Effector memory CD8-positive, alpha-beta T cell (primary cell): ENCODE measurements around the gene IFT52.

Experiments used
- ATAC-seq: fragments of 150-1000 bp; cut with Tn5 transposase; replicated peaks from 2 replicates; pipeline ENCODE4 v1.10.0; 2021; ENCODE audit warnings: mild to moderate bottlenecking, moderate library complexity
- DNase-seq, 3 experiments: peaks; one replicate each; pipeline ENCODE4 v3.0.0; 2021
- H3K27ac Mint-ChIP-seq, 2 donors: one replicate each; pipeline ENCODE4 v1.8.0; 2022; ENCODE audit warnings: mild to moderate bottlenecking in 2 of 2, mixed read lengths in 2 of 2, moderate library complexity in 2 of 2
- H3K27me3 Mint-ChIP-seq, 2 donors: one replicate each; pipeline ENCODE4 v1.8.0; 2022; ENCODE audit warnings: mixed read lengths in 2 of 2
- H3K36me3 Mint-ChIP-seq: one replicate; pipeline ENCODE4 v1.8.0; 2022; ENCODE audit warnings: mild to moderate bottlenecking, moderate library complexity, mixed read lengths; ENCODE audit not compliant: insufficient read depth
- H3K4me1 Mint-ChIP-seq, 2 donors: one replicate each; pipeline ENCODE4 v1.8.0; 2022; ENCODE audit warnings: low read depth in 2 of 2, mixed read lengths in 2 of 2
- H3K4me3 Mint-ChIP-seq, 2 donors: one replicate each; pipeline ENCODE4 v1.8.0; 2022; ENCODE audit warnings: mild to moderate bottlenecking in 2 of 2, mixed read lengths in 2 of 2, moderate library complexity in 2 of 2
- H3K9me3 Mint-ChIP-seq, 2 donors: one replicate each; pipeline ENCODE4 v1.8.0; 2022; ENCODE audit warnings: mixed read lengths in 2 of 2

Gene IFT52

GRCh38 chr20:43559147-43559987 lies 31.4 kb upstream of the IFT52 start:
- H3K4me3 Mint-ChIP-seq: no peak overlapping the region
- H3K27me3 Mint-ChIP-seq: peaks cover 0 to 6% of the 10 kb centered on the region in 2 donors
- H3K9me3 Mint-ChIP-seq: no peaks in the 10 kb centered on the region
- H3K27ac Mint-ChIP-seq: no peak overlapping the region
- DNase-seq (no peak), ATAC-seq (no peak)
- no peaks in the 10 kb centered on the region for H3K36me3 Mint-ChIP-seq
- H3K4me1 Mint-ChIP-seq: no peaks in the 10 kb centered on the region

- no peak for ATAC-seq
These were observed 29.8 kb upstream of the IFT52 start for GRCh38 chr20:43560974-43561373.

GRCh38 chr20:43563429-43563828 lies 27.3 kb upstream of the IFT52 start:
- H3K4me1 Mint-ChIP-seq: no peaks in the 10 kb centered on the region
- ATAC-seq (no peak), DNase-seq (no peak)
- H3K27ac Mint-ChIP-seq: peak overlapping the region in 1 of 2 donors; percentile 60
- H3K27me3 Mint-ChIP-seq: peaks cover 0 to 6% of the 10 kb centered on the region in 2 donors
- H3K4me3 Mint-ChIP-seq: no peak overlapping the region
- no peaks in the 10 kb centered on the region for H3K36me3 Mint-ChIP-seq
- H3K9me3 Mint-ChIP-seq: no peaks in the 10 kb centered on the region

More at GRCh38 chr20:43560974-43561373, 29.8 kb upstream of the IFT52 start:
- Mint-ChIP-seq H3K9me3 (no peaks in the 10 kb centered on the region), H3K27me3 (peaks cover 0 to 6% of the 10 kb centered on the region in 2 donors), H3K4me1 (no peaks in the 10 kb centered on the region), H3K4me3 (no peak overlapping the region), H3K36me3 (no peaks in the 10 kb centered on the region), H3K27ac (no peak overlapping the region)
- no peak for DNase-seq

- peaks cover 0 to 6% of the 10 kb centered on the region in 2 donors for H3K27me3 Mint-ChIP-seq
- no peaks in the 10 kb centered on the region for H3K9me3 Mint-ChIP-seq
- no peak overlapping the region for H3K4me3 Mint-ChIP-seq
- H3K4me1 Mint-ChIP-seq: no peaks in the 10 kb centered on the region
- no peak for ATAC-seq
- DNase-seq: no peak
- no peaks in the 10 kb centered on the region for H3K36me3 Mint-ChIP-seq
- no peak overlapping the region for H3K27ac Mint-ChIP-seq
These were observed 26.7 kb upstream of the IFT52 start for GRCh38 chr20:43563991-43564390.

GRCh38 chr20:43564455-43564854 lies 26.3 kb upstream of the IFT52 start:
- Mint-ChIP-seq H3K27me3 (peaks cover 0 to 1% of the 10 kb centered on the region in 2 donors), H3K36me3 (no peaks in the 10 kb centered on the region), H3K27ac (no peak overlapping the region), H3K4me1 (no peaks in the 10 kb centered on the region), H3K4me3 (no peak overlapping the region), H3K9me3 (no peaks in the 10 kb centered on the region)
- ATAC-seq (no peak), DNase-seq (no peak)

GRCh38 chr20:43564993-43565757 lies 25.6 kb upstream of the IFT52 start:
- Mint-ChIP-seq H3K36me3 (no peaks in the 10 kb centered on the region), H3K4me3 (no peak overlapping the region), H3K27me3 (no peaks in the 10 kb centered on the region), H3K4me1 (no peaks in the 10 kb centered on the region), H3K27ac (no peak overlapping the region), H3K9me3 (no peaks in the 10 kb centered on the region)
- DNase-seq: no peak
- ATAC-seq: no peak

GRCh38 chr20:43565758-43566104 lies 25.0 kb upstream of the IFT52 start:
- Mint-ChIP-seq H3K4me3 (no peak overlapping the region), H3K36me3 (no peaks in the 10 kb centered on the region), H3K9me3 (no peaks in the 10 kb centered on the region), H3K27ac (no peak overlapping the region), H3K4me1 (no peaks in the 10 kb centered on the region), H3K27me3 (peaks cover 0 to 1% of the 10 kb centered on the region in 2 donors)
- ATAC-seq: no peak
- DNase-seq: no peak

- Mint-ChIP-seq H3K4me1 (no peaks in the 10 kb centered on the region), H3K36me3 (no peaks in the 10 kb centered on the region)
These were observed 23.3 kb upstream of the IFT52 start for GRCh38 chr20:43567477-43567876.

GRCh38 chr20:43568706-43569105 lies 22.0 kb upstream of the IFT52 start:
- DNase-seq: no peak
- H3K4me3 Mint-ChIP-seq: no peak overlapping the region
- no peaks in the 10 kb centered on the region for H3K36me3 Mint-ChIP-seq
- peaks cover 0 to 9% of the 10 kb centered on the region in 2 donors for H3K27me3 Mint-ChIP-seq
- no peaks in the 10 kb centered on the region for H3K9me3 Mint-ChIP-seq
- no peaks in the 10 kb centered on the region for H3K4me1 Mint-ChIP-seq
- no peak for ATAC-seq
- H3K27ac Mint-ChIP-seq: peak overlapping the region in 1 of 2 donors; percentile 28

More at GRCh38 chr20:43567477-43567876, 23.3 kb upstream of the IFT52 start:
- ATAC-seq (no peak), DNase-seq (no peak)
- H3K9me3 Mint-ChIP-seq: no peaks in the 10 kb centered on the region
- H3K27ac Mint-ChIP-seq: no peak overlapping the region
- H3K27me3 Mint-ChIP-seq: peaks cover 0 to 9% of the 10 kb centered on the region in 2 donors
- no peak overlapping the region for H3K4me3 Mint-ChIP-seq

GRCh38 chr20:43569282-43569681 lies 21.5 kb upstream of the IFT52 start:
- Mint-ChIP-seq H3K9me3 (no peaks in the 10 kb centered on the region), H3K27me3 (peaks cover 0 to 9% of the 10 kb centered on the region in 2 donors), H3K36me3 (no peaks in the 10 kb centered on the region), H3K27ac (no peak overlapping the region), H3K4me3 (no peak overlapping the region), H3K4me1 (no peaks in the 10 kb centered on the region)
- DNase-seq (no peak), ATAC-seq (no peak)

- H3K36me3 Mint-ChIP-seq: no peaks in the 10 kb centered on the region
- no peak overlapping the region for H3K27ac Mint-ChIP-seq
- H3K4me1 Mint-ChIP-seq: no peaks in the 10 kb centered on the region
- ATAC-seq (no peak), DNase-seq (no peak)
- H3K4me3 Mint-ChIP-seq: no peak overlapping the region
- H3K9me3 Mint-ChIP-seq: no peaks in the 10 kb centered on the region
- H3K27me3 Mint-ChIP-seq: peaks cover 0 to 9% of the 10 kb centered on the region in 2 donors
These were observed 20.2 kb upstream of the IFT52 start for GRCh38 chr20:43570496-43570895.

GRCh38 chr20:43571310-43571709 lies 19.4 kb upstream of the IFT52 start:
- H3K36me3 Mint-ChIP-seq: no peaks in the 10 kb centered on the region
- H3K27ac Mint-ChIP-seq: no peak overlapping the region
- DNase-seq: no peak
- ATAC-seq: no peak
- no peaks in the 10 kb centered on the region for H3K4me1 Mint-ChIP-seq
- H3K27me3 Mint-ChIP-seq: peaks cover 0 to 9% of the 10 kb centered on the region in 2 donors
- H3K9me3 Mint-ChIP-seq: no peaks in the 10 kb centered on the region
- H3K4me3 Mint-ChIP-seq: no peak overlapping the region

- Mint-ChIP-seq H3K27me3 (peaks cover 0 to 9% of the 10 kb centered on the region in 2 donors), H3K36me3 (no peaks in the 10 kb centered on the region), H3K9me3 (no peaks in the 10 kb centered on the region), H3K4me3 (no peak overlapping the region), H3K27ac (no peak overlapping the region), H3K4me1 (no peaks in the 10 kb centered on the region)
- ATAC-seq (no peak), DNase-seq (no peak)
These were observed 19.0 kb upstream of the IFT52 start for GRCh38 chr20:43571771-43572170.

- Mint-ChIP-seq H3K27me3 (peaks cover 0 to 9% of the 10 kb centered on the region in 2 donors), H3K27ac (no peak overlapping the region), H3K36me3 (no peaks in the 10 kb centered on the region), H3K4me3 (no peak overlapping the region), H3K9me3 (no peaks in the 10 kb centered on the region), H3K4me1 (no peaks in the 10 kb centered on the region)
- DNase-seq (no peak), ATAC-seq (no peak)
These were observed 17.8 kb upstream of the IFT52 start for GRCh38 chr20:43572891-43573290.
